Endothelial cell of umbilical vein (primary cell): Measurements from ENCODE around the gene TCF15. TPM values are rescaled to one million over a fixed set of nuclear protein-coding genes. Genes with fewer than 3 reads are reported as not detected.

Experiments
- BruUV-seq: library from RNA; stranded (reverse); fragments of 400-500 nt; replicated peaks from 2 replicates; lab custom pipeline; 2021; lab: Mats Ljungman, UMichigan
- CTCF ChIA-PET: fragments of 300-600, 350-600 bp; sonication (Branson Sonifier 250); formaldehyde crosslinking; loops from one replicate; lab custom pipeline; 2021; ENCODE audit warnings: antibody characterized with exemption, inconsistent platforms; lab: Charles Lee
- POLR2A ChIA-PET: fragments of 300-600, 350-600 bp; sonication (Branson Sonifier 250); formaldehyde crosslinking; loops from one replicate; lab custom pipeline; 2021; ENCODE audit warnings: antibody characterized with exemption, inconsistent platforms; lab: Charles Lee
- DNase-seq: peaks from one replicate; pipeline ENCODE4 v3.0.0-alpha.2; 2011; ENCODE audit warnings: low read depth, low spot score
- FAIRE-seq: peaks from 2 replicates; lab custom pipeline; 2011; peaks lifted over from hg19 to GRCh38; lab: Jason Lieb, UNC
- H2AFZ ChIP-seq: 2 replicates; pipeline ENCODE4 v1.6.0; 2012; ENCODE audit warnings: low read depth, low read length, control low read depth, inconsistent platforms
- H3K27ac ChIP-seq: 2 replicates; pipeline ENCODE4 v1.5.1; 2011; ENCODE audit warnings: low read depth, mild to moderate bottlenecking, control low read depth, low read length, moderate library complexity; ENCODE audit not compliant: insufficient read depth
- H3K27me3 ChIP-seq, 2 experiments: 2 replicates each; pipeline versions ENCODE4 v1.6.0 to v1.6.1; 2011; ENCODE audit warnings: low read length in 2 of 2, mixed read lengths in 1 of 2; ENCODE audit not compliant: control insufficient read depth in 2 of 2, insufficient read depth in 2 of 2
- H3K36me3 ChIP-seq, 2 experiments: 2 replicates in 1 of 2; 3 replicates in 1 of 2; pipeline ENCODE4 v1.5.1; 2011; ENCODE audit warnings: low read length in 2 of 2, mild to moderate bottlenecking in 1 of 2, moderate library complexity in 1 of 2; ENCODE audit not compliant: control insufficient read depth in 2 of 2, insufficient read depth in 2 of 2; ENCODE audit errors: extremely low read depth in 1 of 2
- H3K4me1 ChIP-seq: 3 replicates; pipeline ENCODE4 v1.5.1; 2011; ENCODE audit warnings: mild to moderate bottlenecking, low read length; ENCODE audit not compliant: control insufficient read depth, insufficient read depth; ENCODE audit errors: extremely low read depth
- H3K4me2 ChIP-seq: 2 replicates; pipeline ENCODE4 v1.6.1; 2011; ENCODE audit warnings: low read length, control low read depth, mixed read lengths; ENCODE audit not compliant: insufficient read depth
- H3K4me3 ChIP-seq, 3 experiments: fragments of 200-600 bp in 1 of 3; sonication (generic), shearing (Covaris generic) in 1 of 3; replicated peaks in 1 of 3; 2 replicates each; pipeline ENCODE4 v1.5.1; 2011 to 2016; ENCODE audit warnings: control low read depth in 3 of 3, low read length in 3 of 3, mild to moderate bottlenecking in 2 of 3, inconsistent platforms in 1 of 3, low read depth in 1 of 3, moderate library complexity in 1 of 3; ENCODE audit not compliant: insufficient read depth in 1 of 3
- H3K79me2 ChIP-seq: 2 replicates; pipeline ENCODE4 v1.6.0; 2012; ENCODE audit warnings: low read length, inconsistent platforms; ENCODE audit not compliant: control insufficient read depth, insufficient read depth
- H3K9ac ChIP-seq: replicated peaks from 2 replicates; pipeline ENCODE3; 2011; ENCODE audit warnings: low read length, control low read depth; ENCODE audit not compliant: insufficient read depth; ENCODE audit errors: extremely low read depth
- H3K9me1 ChIP-seq: replicated peaks from 3 replicates; pipeline ENCODE4 v1.6.0; 2011; ENCODE audit warnings: mild to moderate bottlenecking, low read length; ENCODE audit not compliant: control insufficient read depth, insufficient read depth; ENCODE audit errors: extremely low read depth
- H3K9me3 ChIP-seq: replicated peaks from 2 replicates; pipeline ENCODE4 v1.5.1; 2012; ENCODE audit warnings: low read length, inconsistent platforms; ENCODE audit not compliant: control insufficient read depth, insufficient read depth
- H4K20me1 ChIP-seq: replicated peaks from 2 replicates; pipeline ENCODE3; 2011; ENCODE audit warnings: mild to moderate bottlenecking, low read length; ENCODE audit not compliant: control insufficient read depth, insufficient read depth; ENCODE audit errors: extremely low read depth
- EZH2 ChIP-seq: IDR thresholded peaks from 2 replicates; pipeline ENCODE4 v1.6.1; 2012; ENCODE audit warnings: borderline replicate concordance, low read depth, mild to moderate bottlenecking, moderate library complexity, low read length, inconsistent platforms; ENCODE audit not compliant: severe bottlenecking
- FOS ChIP-seq: IDR thresholded peaks from 2 replicates; pipeline ENCODE4 v1.6.1; 2011; ENCODE audit warnings: mild to moderate bottlenecking, low read length, moderate library complexity, borderline replicate concordance; ENCODE audit not compliant: insufficient read depth
- GATA2 ChIP-seq: IDR thresholded peaks from 2 replicates; pipeline ENCODE4 v1.7.0; 2011; ENCODE audit warnings: low read depth, mild to moderate bottlenecking, moderate library complexity, mixed read lengths, low read length; ENCODE audit not compliant: insufficient read length, insufficient read depth
- JUN ChIP-seq: IDR thresholded peaks from 2 replicates; pipeline ENCODE4 v1.6.1; 2011; ENCODE audit warnings: borderline replicate concordance, low read depth; ENCODE audit not compliant: insufficient read length, insufficient read depth
- MYC ChIP-seq: IDR thresholded peaks from one replicate; pipeline ENCODE4 v1.6.1; 2011; ENCODE audit warnings: mild to moderate bottlenecking, low read depth, low read length
- POLR2A ChIP-seq: IDR thresholded peaks from 2 replicates; pipeline ENCODE4 v1.6.1; 2012; ENCODE audit warnings: low read depth, mild to moderate bottlenecking, control low read depth, low read length
- POLR2AphosphoS5 ChIP-seq: IDR thresholded peaks from 2 replicates; pipeline ENCODE4 v1.6.1; 2012; ENCODE audit warnings: low read depth, mild to moderate bottlenecking, control low read depth, low read length, moderate library complexity; ENCODE audit not compliant: insufficient read depth
- dilution Hi-C: fragments of 300-500 bp; cut with MboI; formaldehyde crosslinking; loops from one replicate; pipeline ENCODE4 v1.15.0; 2019; ENCODE audit warnings: low sequenced_read_pairs; ENCODE audit not compliant: extremely low pct_ligation_motif_present
- intact Hi-C: fragments of 100-400 bp; cut with micrococcal nuclease; formaldehyde crosslinking; loops from one replicate; pipeline ENCODE4 v1.10.0; 2022
- polyA plus RNA-seq, 4 experiments: library from polyadenylated mRNA; depleted of rRNA in 3 of 4; stranded (reverse) in 3 of 4; unstranded in 1 of 4; fragments of >200 nt; gene quantifications; 2 replicates each; pipeline versions ENCODE4 v1.2.1 to v1.2.3, GENCODE V29; 2011 to 2012; ENCODE audit warnings: missing spikeins in 1 of 4
- total RNA-seq: library from RNA; stranded (reverse); gene quantifications from 2 replicates; pipeline ENCODE4 v1.2.3, GENCODE V29; 2021
- TF ChIP-seq, protein P1 (sequence below): IDR thresholded peaks from 2 replicates; pipeline ENCODE4 v1.6.1; 2011; ENCODE audit not compliant: insufficient read depth, insufficient read length
- TF ChIP-seq, protein P2 (sequence below), 2 donors: IDR thresholded peaks; 1 replicate in 1 of 2; 2 replicates in 1 of 2; pipeline ENCODE4 v1.5.1; 2011; ENCODE audit warnings: low read length in 2 of 2, mild to moderate bottlenecking in 2 of 2, moderate library complexity in 2 of 2, control low read depth in 1 of 2, inconsistent platforms in 1 of 2, low read depth in 1 of 2; ENCODE audit not compliant: insufficient read depth in 1 of 2; ENCODE audit errors: extremely low read depth in 1 of 2

Gene TCF15
- total and polyA plus RNA-seq, 2 donors (not counting 3 experiments of a cell fraction or from before 2014, with no cell fraction given) = 0.07 to 1.3 TPM

DNA sequence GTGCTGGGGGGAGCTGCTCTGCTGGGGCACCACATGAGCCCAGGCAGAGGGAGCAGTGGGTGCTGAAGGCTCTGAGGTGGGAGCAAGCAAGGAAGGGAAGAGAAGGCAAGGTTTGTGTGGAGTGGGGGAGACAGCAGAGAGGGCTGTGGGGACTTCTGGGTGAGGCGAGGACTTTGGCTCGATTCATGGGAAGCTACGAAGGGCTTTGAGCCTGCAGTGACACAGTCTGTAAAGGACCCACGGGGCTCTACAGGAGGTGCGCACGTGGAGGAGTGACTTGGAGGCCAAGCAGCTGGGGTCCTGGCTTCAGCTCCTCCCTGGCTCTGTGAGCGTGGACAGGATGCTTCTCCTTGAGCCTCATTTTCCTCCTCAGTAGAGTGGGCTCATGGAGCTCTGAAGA lies 37.4 kb downstream of the TCF15 start:
- POLR2A ChIA-PET = no interaction called here
- Histone ChIP-seq H3K4me2 (no peak overlapping the region), H3K4me3 (no peak overlapping the region), H3K9me1 (no peaks in the 10 kb centered on the region), H3K9ac (no peak overlapping the region), H3K36me3 (no peaks in the 10 kb centered on the region), H3K4me1 (peaks cover 52% of the 10 kb centered on the region), H3K79me2 (no peaks in the 10 kb centered on the region), H3K27me3 (peaks cover 0 to under 1% of the 10 kb centered on the region in 2 experiments), H4K20me1 (no peaks in the 10 kb centered on the region), H3K9me3 (no peaks in the 10 kb centered on the region), H3K27ac (no peak overlapping the region), H2AFZ (no peak overlapping the region)
- TF ChIP-seq JUN (no peak), MYC (no peak), POLR2A (no peak), GATA2 (no peak)
- CTCF ChIA-PET = interaction anchor here (0.9 to 8.5 kb wide), 6 partner anchors 10 to 166 kb away, joined by 3 to 93 read pairs (median 8); no protein-coding TSS in a partner anchor
- no TSS peak for BruUV-seq
- no peak for DNase-seq
- FAIRE-seq = no peak
- intact Hi-C loops = no loop called here
- dilution Hi-C loops = no loop called here

DNA sequence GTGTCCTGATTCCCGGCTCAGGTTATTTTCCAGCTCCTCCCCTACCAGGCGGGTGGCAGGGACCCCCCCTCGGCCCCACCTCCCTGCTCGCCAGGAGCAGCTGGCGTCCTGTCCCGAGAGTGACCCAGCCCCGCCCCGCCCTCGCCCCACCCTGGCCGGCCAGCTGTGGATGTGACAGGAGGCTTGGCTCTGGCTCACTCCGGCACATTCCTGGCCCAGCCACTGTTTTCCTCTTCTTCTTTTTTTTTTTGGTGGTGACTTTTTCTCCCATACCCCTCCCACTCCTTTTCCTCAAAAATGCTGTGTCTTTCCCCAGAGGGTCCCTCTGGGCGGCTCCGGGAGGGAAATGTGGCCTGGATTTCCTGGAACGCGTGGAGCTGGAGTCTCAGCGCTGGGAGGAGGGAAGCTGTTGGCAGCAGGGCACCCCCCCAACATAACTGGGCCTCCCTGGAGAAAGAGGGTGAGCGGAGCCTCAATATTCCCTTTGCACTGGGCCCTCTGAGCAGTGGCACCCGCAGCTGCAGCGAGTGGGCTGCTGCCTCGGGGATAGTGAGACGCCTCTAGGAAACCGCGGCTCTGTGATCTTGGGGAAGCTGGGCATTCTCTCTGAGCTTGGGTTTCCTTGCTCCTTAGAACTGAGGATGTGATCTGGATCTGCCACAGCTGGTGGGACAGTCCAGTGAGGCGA lies 38.2 kb downstream of the TCF15 start:
- TF ChIP-seq JUN (no peak), MYC (no peak), GATA2 (no peak), FOS (no peak), POLR2AphosphoS5 (no peak), EZH2 (no peak), POLR2A (no peak)
- TF ChIP-seq, protein P1, sequence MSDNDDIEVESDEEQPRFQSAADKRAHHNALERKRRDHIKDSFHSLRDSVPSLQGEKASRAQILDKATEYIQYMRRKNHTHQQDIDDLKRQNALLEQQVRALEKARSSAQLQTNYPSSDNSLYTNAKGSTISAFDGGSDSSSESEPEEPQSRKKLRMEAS = no peak
- TF ChIP-seq, protein P2, sequence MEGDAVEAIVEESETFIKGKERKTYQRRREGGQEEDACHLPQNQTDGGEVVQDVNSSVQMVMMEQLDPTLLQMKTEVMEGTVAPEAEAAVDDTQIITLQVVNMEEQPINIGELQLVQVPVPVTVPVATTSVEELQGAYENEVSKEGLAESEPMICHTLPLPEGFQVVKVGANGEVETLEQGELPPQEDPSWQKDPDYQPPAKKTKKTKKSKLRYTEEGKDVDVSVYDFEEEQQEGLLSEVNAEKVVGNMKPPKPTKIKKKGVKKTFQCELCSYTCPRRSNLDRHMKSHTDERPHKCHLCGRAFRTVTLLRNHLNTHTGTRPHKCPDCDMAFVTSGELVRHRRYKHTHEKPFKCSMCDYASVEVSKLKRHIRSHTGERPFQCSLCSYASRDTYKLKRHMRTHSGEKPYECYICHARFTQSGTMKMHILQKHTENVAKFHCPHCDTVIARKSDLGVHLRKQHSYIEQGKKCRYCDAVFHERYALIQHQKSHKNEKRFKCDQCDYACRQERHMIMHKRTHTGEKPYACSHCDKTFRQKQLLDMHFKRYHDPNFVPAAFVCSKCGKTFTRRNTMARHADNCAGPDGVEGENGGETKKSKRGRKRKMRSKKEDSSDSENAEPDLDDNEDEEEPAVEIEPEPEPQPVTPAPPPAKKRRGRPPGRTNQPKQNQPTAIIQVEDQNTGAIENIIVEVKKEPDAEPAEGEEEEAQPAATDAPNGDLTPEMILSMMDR (IDR thresholded peaks at IDR 0.05; ENCODE audit: extremely low read depth in 1 of 2, insufficient read depth in 1 of 2, low read depth in 1 of 2, low read length in 2 of 2) = no peak
- peak overlapping the region; percentile 44 for H3K4me2 ChIP-seq
- H3K4me3 ChIP-seq = no peak overlapping the region
- no peaks in the 10 kb centered on the region for H3K9me3 ChIP-seq
- CTCF ChIA-PET = interaction anchor here (1.4 to 8.5 kb wide), 7 partner anchors 9 to 167 kb away, joined by 3 to 93 read pairs (median 9); no protein-coding TSS in a partner anchor
- H3K4me1 ChIP-seq = peaks cover 45% of the 10 kb centered on the region
- no peaks in the 10 kb centered on the region for H3K9me1 ChIP-seq
- H3K9ac ChIP-seq = peak overlapping the region; percentile 11
- peak overlapping the region; percentile 11 for H3K27ac ChIP-seq
- H4K20me1 ChIP-seq = no peaks in the 10 kb centered on the region
- intact Hi-C loops (no loop called here), dilution Hi-C loops (no loop called here)
- DNase-seq (no peak), FAIRE-seq (peak; percentile 60)
- POLR2A ChIA-PET = interaction anchor here (0.7 kb wide), 1 partner anchor 74 kb away, joined by 3 read pairs; no protein-coding TSS in a partner anchor
- peaks cover 0 to 5% of the 10 kb centered on the region in 2 experiments for H3K27me3 ChIP-seq
- no peaks in the 10 kb centered on the region for H3K36me3 ChIP-seq
- no peaks in the 10 kb centered on the region for H3K79me2 ChIP-seq
- peak overlapping the region; percentile 42 for H2AFZ ChIP-seq
- BruUV-seq = no TSS peak
